ENCODE data around the gene FBXW8. TPM values are rescaled to one million over a fixed set of nuclear protein-coding genes. Genes with fewer than 3 reads are reported as not detected.

The FBXW8 gene
- total RNA-seq, 3 donors from 2014 or later = 12.0 to 13.2 (median 13.1) TPM

- Histone ChIP-seq H3K36me3 (ENCODE audit: low read depth) (no peaks in the 10 kb centered on the region), H3K4me3 (no peak overlapping the region), H3K4me1 (ENCODE audit: low read depth) (no peaks in the 10 kb centered on the region), H3K9me3 (no peaks in the 10 kb centered on the region)
- TF ChIP-seq CTCF (IDR thresholded peaks at IDR 0.05) = no peak
- DNase-seq (no peak), ATAC-seq (no peak)
- intact Hi-C loops (cut with DNase I, micrococcal nuclease) = no loop called here
Measured at GRCh38 chr12:117036046-117036445, 125.3 kb downstream of the FBXW8 start.

GRCh38 chr12:117036547-117036946, 125.8 kb downstream of the FBXW8 start:
- DNase-seq = no peak
- ATAC-seq = no peak
- Histone ChIP-seq H3K4me1 (ENCODE audit: low read depth) (no peaks in the 10 kb centered on the region), H3K36me3 (ENCODE audit: low read depth) (no peaks in the 10 kb centered on the region), H3K9me3 (no peaks in the 10 kb centered on the region), H3K4me3 (no peak overlapping the region)
- intact Hi-C loops (cut with DNase I, micrococcal nuclease) = no loop called here
- TF ChIP-seq CTCF (IDR thresholded peaks at IDR 0.05) = no peak

- Histone ChIP-seq H3K4me1 (ENCODE audit: low read depth) (no peaks in the 10 kb centered on the region), H3K4me3 (no peak overlapping the region), H3K36me3 (ENCODE audit: low read depth) (no peaks in the 10 kb centered on the region), H3K9me3 (no peaks in the 10 kb centered on the region)
- no peak for TF ChIP-seq CTCF (IDR thresholded peaks at IDR 0.05)
- no peak for ATAC-seq
- intact Hi-C loops (cut with DNase I, micrococcal nuclease) = no loop called here
- DNase-seq = peak in 1 of 3 donors; percentile 16
Measured at GRCh38 chr12:117037289-117038022, 126.7 kb downstream of the FBXW8 start.

- DNase-seq = peak in 2 of 3 donors; percentile 14
- no peak for ATAC-seq
- intact Hi-C loops (cut with DNase I, micrococcal nuclease) = no loop called here
- no peaks in the 10 kb centered on the region for H3K9me3 ChIP-seq
- H3K36me3 ChIP-seq (ENCODE audit: low read depth) = no peaks in the 10 kb centered on the region
- no peaks in the 10 kb centered on the region for H3K4me1 ChIP-seq (ENCODE audit: low read depth)
- TF ChIP-seq CTCF (IDR thresholded peaks at IDR 0.05) = no peak
- H3K4me3 ChIP-seq = no peak overlapping the region
Measured at GRCh38 chr12:117038023-117038680, 127.4 kb downstream of the FBXW8 start.

GRCh38 chr12:117038919-117039318, 128.2 kb downstream of the FBXW8 start:
- Histone ChIP-seq H3K4me3 (no peak overlapping the region), H3K36me3 (ENCODE audit: low read depth) (no peaks in the 10 kb centered on the region), H3K4me1 (ENCODE audit: low read depth) (no peaks in the 10 kb centered on the region), H3K9me3 (no peaks in the 10 kb centered on the region)
- no peak for TF ChIP-seq CTCF (IDR thresholded peaks at IDR 0.05)
- intact Hi-C loops (cut with DNase I, micrococcal nuclease) = no loop called here
- DNase-seq = peak in 2 of 3 donors; percentile 6 to 40
- ATAC-seq = no peak

Measured in mucosa of descending colon (tissue), 3 donors.